HG02938 (cell line): ENCODE measurements around the gene COG5.
"Not testable (repeated sequence)": the region's sequence is repeated elsewhere in the genome, so short reads cannot be mapped to it uniquely, and the experiment has no call there.

Source experiments
- ATAC-seq: cut with Tn5 transposase; IDR thresholded peaks from one replicate; pipeline ENCODE4 v1.9.1; 2021; ENCODE audit warnings: mild to moderate bottlenecking, moderate library complexity; ENCODE audit not compliant: unreplicated experiment

The COG5 gene

GRCh38 chr7:107234436-107234835, 329.3 kb downstream of the COG5 start:
- no peak for ATAC-seq

GRCh38 chr7:107233981-107234380, 329.7 kb downstream of the COG5 start:
- ATAC-seq = no peak

- no peak for ATAC-seq
Observed at GRCh38 chr7:107233174-107233573, 330.5 kb downstream of the COG5 start.

- no peak for ATAC-seq
Observed at GRCh38 chr7:107232568-107233090, 331.1 kb downstream of the COG5 start.

GRCh38 chr7:107230334-107230733, 333.4 kb downstream of the COG5 start:
- no peak for ATAC-seq

GRCh38 chr7:107228291-107228690, 335.4 kb downstream of the COG5 start:
- ATAC-seq = no peak

GRCh38 chr7:107224374-107225223, 339.1 kb downstream of the COG5 start:
- no peak for ATAC-seq

- ATAC-seq = not testable (repeated sequence)
Observed at GRCh38 chr7:107220806-107221205, 342.9 kb downstream of the COG5 start.

- ATAC-seq = no peak
Observed at GRCh38 chr7:107220356-107220755, 343.4 kb downstream of the COG5 start.

GRCh38 chr7:107219563-107220244, 344.0 kb downstream of the COG5 start:
- ATAC-seq = no peak

GRCh38 chr7:107213945-107214344, 349.8 kb downstream of the COG5 start:
- no peak for ATAC-seq

GRCh38 chr7:107213193-107213788, 350.4 kb downstream of the COG5 start:
- ATAC-seq = no peak

- ATAC-seq = no peak
Observed at GRCh38 chr7:107212725-107213124, 351.0 kb downstream of the COG5 start.

GRCh38 chr7:107210400-107210799, 353.3 kb downstream of the COG5 start:
- ATAC-seq = no peak

GRCh38 chr7:107209565-107209964, 354.2 kb downstream of the COG5 start:
- no peak for ATAC-seq

GRCh38 chr7:107208563-107208962, 355.2 kb downstream of the COG5 start:
- ATAC-seq = no peak

- ATAC-seq = no peak
Observed at GRCh38 chr7:107208024-107208521, 355.6 kb downstream of the COG5 start.

GRCh38 chr7:107207459-107207858, 356.3 kb downstream of the COG5 start:
- ATAC-seq = no peak

- no peak for ATAC-seq
Observed at GRCh38 chr7:107206706-107207105, 357.0 kb downstream of the COG5 start.

- no peak for ATAC-seq
Observed at GRCh38 chr7:107206136-107206535, 357.6 kb downstream of the COG5 start.

GRCh38 chr7:107203607-107204006, 360.1 kb downstream of the COG5 start:
- ATAC-seq = no peak
